Activated T-cell treated with anti-CD3 and anti-CD28 coated beads for 48 hours (primary cell): ENCODE measurements around the gene ZRANB3.
"Not testable (repeated sequence)": the region's sequence is repeated elsewhere in the genome, so short reads cannot be mapped to it uniquely, and the experiment has no call there.

Experiments
- DNase-seq: peaks from one replicate; pipeline ENCODE4 v3.0.0-alpha.2; 2020; ENCODE audit warnings: low read depth

The ZRANB3 gene

GRCh38 chr2:135485441-135485840 lies 45.6 kb downstream of the ZRANB3 start:
- no peak for DNase-seq

GRCh38 chr2:135475128-135475527 lies 55.9 kb downstream of the ZRANB3 start:
- no peak for DNase-seq

GRCh38 chr2:135473567-135473966 lies 57.5 kb downstream of the ZRANB3 start:
- no peak for DNase-seq

GRCh38 chr2:135471106-135471505 lies 59.9 kb downstream of the ZRANB3 start:
- no peak for DNase-seq

GRCh38 chr2:135457279-135457678 lies 73.7 kb downstream of the ZRANB3 start:
- no peak for DNase-seq

GRCh38 chr2:135456835-135457234 lies 74.2 kb downstream of the ZRANB3 start:
- DNase-seq = no peak

- DNase-seq = no peak
These were observed 74.6 kb downstream of the ZRANB3 start for GRCh38 chr2:135456431-135456830.

GRCh38 chr2:135454608-135455007 lies 76.4 kb downstream of the ZRANB3 start:
- no peak for DNase-seq

- not testable (repeated sequence) for DNase-seq
These were observed 78.0 kb downstream of the ZRANB3 start for GRCh38 chr2:135453027-135453426.

GRCh38 chr2:135451966-135452365 lies 79.1 kb downstream of the ZRANB3 start:
- DNase-seq = no peak

GRCh38 chr2:135443013-135443412 lies 88.0 kb downstream of the ZRANB3 start:
- not testable (repeated sequence) for DNase-seq

GRCh38 chr2:135435155-135435554 lies 95.9 kb downstream of the ZRANB3 start:
- DNase-seq = not testable (repeated sequence)

GRCh38 chr2:135424849-135425248 lies 106.2 kb downstream of the ZRANB3 start:
- no peak for DNase-seq

GRCh38 chr2:135422898-135423297 lies 108.1 kb downstream of the ZRANB3 start:
- no peak for DNase-seq

- DNase-seq = no peak
These were observed 119.4 kb downstream of the ZRANB3 start for GRCh38 chr2:135411646-135412045.

- DNase-seq = no peak
These were observed 121.6 kb downstream of the ZRANB3 start for GRCh38 chr2:135409436-135409835.

GRCh38 chr2:135396259-135396658 lies 134.8 kb downstream of the ZRANB3 start:
- not testable (repeated sequence) for DNase-seq

- no peak for DNase-seq
These were observed 144.0 kb downstream of the ZRANB3 start for GRCh38 chr2:135386993-135387392.

GRCh38 chr2:135378591-135378990 lies 152.4 kb downstream of the ZRANB3 start:
- DNase-seq = no peak

- no peak for DNase-seq
These were observed 157.3 kb downstream of the ZRANB3 start for GRCh38 chr2:135373702-135374101.

- no peak for DNase-seq
These were observed 181.1 kb downstream of the ZRANB3 start for GRCh38 chr2:135349941-135350340.

- not testable (repeated sequence) for DNase-seq
These were observed 182.8 kb downstream of the ZRANB3 start for GRCh38 chr2:135348096-135348704.

- DNase-seq = no peak
These were observed 193.9 kb downstream of the ZRANB3 start for GRCh38 chr2:135337071-135337470.

- DNase-seq = no peak
These were observed 195.8 kb downstream of the ZRANB3 start for GRCh38 chr2:135335256-135335655.
